Measurements from ENCODE around the gene EXOC3L1. TPM values are rescaled to one million over a fixed set of nuclear protein-coding genes. Genes with fewer than 3 reads are reported as not detected.
A peak's percentile ranks its signal among the peaks of the same experiment; 100 is the strongest.

EXOC3L1 gene
- total RNA-seq, 1 donor from 2014 or later: 3.9 TPM

- intact Hi-C loops (cut with micrococcal nuclease): no loop called here
- no peak for TF ChIP-seq CTCF (IDR thresholded peaks at IDR 0.05; ENCODE audit: borderline replicate concordance)
- H3K9me3 ChIP-seq (replicated peaks): no peaks in the 10 kb centered on the region
- DNase-seq: no peak
- no peaks in the 10 kb centered on the region for H3K36me3 ChIP-seq
- peaks cover 45% of the 10 kb centered on the region for H3K27me3 ChIP-seq (ENCODE audit: low read depth)
- peak overlapping the region; percentile 70 for H3K4me3 ChIP-seq
- peak overlapping the region; percentile 90 for H3K27ac ChIP-seq (replicated peaks)
- H3K4me1 ChIP-seq: peaks cover 72% of the 10 kb centered on the region
Observed at GRCh38 chr16:67162506-67163163, 27.3 kb downstream of the EXOC3L1 start.

GRCh38 chr16:67161595-67162058, 28.3 kb downstream of the EXOC3L1 start:
- intact Hi-C loops (cut with micrococcal nuclease): no loop called here
- peak overlapping the region; percentile 98 for H3K4me3 ChIP-seq

GRCh38 chr16:67158637-67159600, 31.0 kb downstream of the EXOC3L1 start:
- peak; percentile 36 for DNase-seq
- no peaks in the 10 kb centered on the region for H3K9me3 ChIP-seq (replicated peaks)
- peak overlapping the region; percentile 98 for H3K4me3 ChIP-seq
- intact Hi-C loops (cut with micrococcal nuclease): no loop called here
- no peaks in the 10 kb centered on the region for H3K36me3 ChIP-seq
- peaks cover 21% of the 10 kb centered on the region for H3K27me3 ChIP-seq (ENCODE audit: low read depth)
- TF ChIP-seq CTCF (IDR thresholded peaks at IDR 0.05; ENCODE audit: borderline replicate concordance): no peak
- H3K4me1 ChIP-seq: peaks cover 68% of the 10 kb centered on the region
- peak overlapping the region; percentile 90 for H3K27ac ChIP-seq (replicated peaks)

More at GRCh38 chr16:67161595-67162058, 28.3 kb downstream of the EXOC3L1 start:
- peak; percentile 60 for DNase-seq
- Histone ChIP-seq H3K9me3 (replicated peaks) (no peaks in the 10 kb centered on the region), H3K4me1 (peaks cover 72% of the 10 kb centered on the region), H3K27ac (replicated peaks) (peak overlapping the region; percentile 90), H3K36me3 (no peaks in the 10 kb centered on the region), H3K27me3 (ENCODE audit: low read depth) (peaks cover 45% of the 10 kb centered on the region)
- TF ChIP-seq CTCF (IDR thresholded peaks at IDR 0.05; ENCODE audit: borderline replicate concordance): no peak

- no peak for TF ChIP-seq CTCF (IDR thresholded peaks at IDR 0.05; ENCODE audit: borderline replicate concordance)
- no peak overlapping the region for H3K27ac ChIP-seq (replicated peaks)
- intact Hi-C loops (cut with micrococcal nuclease): no loop called here
- no peaks in the 10 kb centered on the region for H3K36me3 ChIP-seq
- H3K4me3 ChIP-seq: no peak overlapping the region
- H3K4me1 ChIP-seq: peaks cover 60% of the 10 kb centered on the region
- no peak for DNase-seq
- no peaks in the 10 kb centered on the region for H3K9me3 ChIP-seq (replicated peaks)
- peaks cover 13% of the 10 kb centered on the region for H3K27me3 ChIP-seq (ENCODE audit: low read depth)
Observed at GRCh38 chr16:67157892-67158635, 31.9 kb downstream of the EXOC3L1 start.

Data from left ventricle myocardium inferior (tissue), 1 donor.